Hindlimb muscle (tissue), 1 donor: ENCODE data around the gene NR2F1. TPM values are rescaled to one million over a fixed set of nuclear protein-coding genes. Genes with fewer than 3 reads are reported as not detected.

Experiments used
- DNase-seq: peaks from one replicate; pipeline ENCODE4 v3.0.0-alpha.2; 2013
- polyA plus RNA-seq: library from polyadenylated mRNA; unstranded; fragments of 120-200 nt; gene quantifications from one replicate; pipeline ENCODE4 v1.2.1, GENCODE V29; 2013; ENCODE audit not compliant: insufficient read length

The NR2F1 gene
- polyA plus RNA-seq, 1 donor = 3.9 TPM

GRCh38 chr5:93577854-93578812, 4.9 kb upstream of the NR2F1 start:
- DNase-seq = no peak

- DNase-seq = no peak
These were observed 4.0 kb upstream of the NR2F1 start for GRCh38 chr5:93578813-93579691.

GRCh38 chr5:93579692-93580062, 3.3 kb upstream of the NR2F1 start:
- DNase-seq = no peak

- DNase-seq = no peak
These were observed 2.7 kb upstream of the NR2F1 start for GRCh38 chr5:93580063-93580926.

GRCh38 chr5:93580927-93581445, 2.0 kb upstream of the NR2F1 start, which contains the start of gene NR2F1-AS1:
NR2F1-AS1 (minus strand) TSS chr5:93581219.
- no peak for DNase-seq

- no peak for DNase-seq
These were observed 907 bp upstream of the NR2F1 start for GRCh38 chr5:93582167-93582462.

GRCh38 chr5:93583439-93583767, 381 bp downstream of the NR2F1 start:
- no peak for DNase-seq

GRCh38 chr5:93583768-93584595, 960 bp downstream of the NR2F1 start:
- no peak for DNase-seq

GRCh38 chr5:93584596-93585040, 1.6 kb downstream of the NR2F1 start:
- DNase-seq = no peak

GRCh38 chr5:93585041-93585766, 2.2 kb downstream of the NR2F1 start:
- DNase-seq = no peak

- DNase-seq = no peak
These were observed 2.9 kb downstream of the NR2F1 start for GRCh38 chr5:93585767-93586385.

GRCh38 chr5:93586736-93587596, 3.9 kb downstream of the NR2F1 start:
- DNase-seq = no peak

GRCh38 chr5:93587597-93588351, 4.8 kb downstream of the NR2F1 start:
- no peak for DNase-seq

GRCh38 chr5:93588352-93589151, 5.5 kb downstream of the NR2F1 start:
- DNase-seq = no peak

GRCh38 chr5:93589152-93589828, 6.3 kb downstream of the NR2F1 start:
- DNase-seq = no peak

- DNase-seq = no peak
These were observed 6.8 kb downstream of the NR2F1 start for GRCh38 chr5:93589829-93590215.

- no peak for DNase-seq
These were observed 7.5 kb downstream of the NR2F1 start for GRCh38 chr5:93590493-93590892.
